Measurements from ENCODE around the gene EFCAB8.

- TF ChIP-seq, protein P1, sequence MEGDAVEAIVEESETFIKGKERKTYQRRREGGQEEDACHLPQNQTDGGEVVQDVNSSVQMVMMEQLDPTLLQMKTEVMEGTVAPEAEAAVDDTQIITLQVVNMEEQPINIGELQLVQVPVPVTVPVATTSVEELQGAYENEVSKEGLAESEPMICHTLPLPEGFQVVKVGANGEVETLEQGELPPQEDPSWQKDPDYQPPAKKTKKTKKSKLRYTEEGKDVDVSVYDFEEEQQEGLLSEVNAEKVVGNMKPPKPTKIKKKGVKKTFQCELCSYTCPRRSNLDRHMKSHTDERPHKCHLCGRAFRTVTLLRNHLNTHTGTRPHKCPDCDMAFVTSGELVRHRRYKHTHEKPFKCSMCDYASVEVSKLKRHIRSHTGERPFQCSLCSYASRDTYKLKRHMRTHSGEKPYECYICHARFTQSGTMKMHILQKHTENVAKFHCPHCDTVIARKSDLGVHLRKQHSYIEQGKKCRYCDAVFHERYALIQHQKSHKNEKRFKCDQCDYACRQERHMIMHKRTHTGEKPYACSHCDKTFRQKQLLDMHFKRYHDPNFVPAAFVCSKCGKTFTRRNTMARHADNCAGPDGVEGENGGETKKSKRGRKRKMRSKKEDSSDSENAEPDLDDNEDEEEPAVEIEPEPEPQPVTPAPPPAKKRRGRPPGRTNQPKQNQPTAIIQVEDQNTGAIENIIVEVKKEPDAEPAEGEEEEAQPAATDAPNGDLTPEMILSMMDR (IDR thresholded peaks at IDR 0.05) = no peak
- TF ChIP-seq POLR2A (IDR thresholded peaks at IDR 0.05) = no peak
Observed at GRCh38 chr20:32911355-32911754, 52.6 kb downstream of the EFCAB8 start.

All from heart left ventricle (tissue), 13 donors.